AG04450 (cell line): Measurements from ENCODE around the gene CXXC5. TPM values are rescaled to one million over a fixed set of nuclear protein-coding genes. Genes with fewer than 3 reads are reported as not detected.
"Not testable (repeated sequence)": the region's sequence is repeated elsewhere in the genome, so short reads cannot be mapped to it uniquely, and the experiment has no call there.

Source experiments
- CTCF ChIA-PET: fragments of 300-600, 350-600 bp; formaldehyde crosslinking; extraction: SDS; loops from one replicate; lab custom pipeline; 2022; ENCODE audit warnings: antibody characterized with exemption, inconsistent platforms; lab: Charles Lee
- POLR2A ChIA-PET: fragments of 350-600 bp; formaldehyde crosslinking; extraction: SDS; loops from one replicate; lab custom pipeline; 2021; ENCODE audit warnings: antibody characterized with exemption, inconsistent platforms; lab: Yijun Ruan, JAX
- DNase-seq: peaks from one replicate; pipeline ENCODE4 v3.0.0-alpha.2; 2011; ENCODE audit warnings: low read depth, low spot score
- H3K27ac ChIP-seq: one replicate; pipeline ENCODE4 v1.5.1; 2012; ENCODE audit warnings: low read depth, low read length, control low read depth
- H3K27me3 ChIP-seq: one replicate; pipeline ENCODE4 v1.6.0; 2012; ENCODE audit warnings: low read length; ENCODE audit not compliant: control insufficient read depth, insufficient read depth
- H3K4me3 ChIP-seq: 2 replicates; pipeline ENCODE4 v1.5.1; 2011; ENCODE audit warnings: mild to moderate bottlenecking, low read depth, low read length, control low read depth
- H3K9me3 ChIP-seq: 2 replicates; pipeline ENCODE4 v1.5.1; 2012; ENCODE audit warnings: low read length; ENCODE audit not compliant: control insufficient read depth, insufficient read depth
- polyA plus RNA-seq: library from polyadenylated mRNA; depleted of rRNA; stranded (reverse); fragments of >200 nt; gene quantifications from 2 replicates; pipeline ENCODE4 v1.2.3, GENCODE V29; 2011
- TF ChIP-seq, protein P1 (sequence below): IDR thresholded peaks from 2 replicates; pipeline ENCODE4 v1.5.1; 2011; ENCODE audit warnings: low read depth, low read length, control low read depth, inconsistent platforms

CXXC5 gene
- polyA plus RNA-seq, 1 experiment: 21.5 TPM

- H3K4me3 ChIP-seq: no peak overlapping the region
- TF ChIP-seq, protein P1, sequence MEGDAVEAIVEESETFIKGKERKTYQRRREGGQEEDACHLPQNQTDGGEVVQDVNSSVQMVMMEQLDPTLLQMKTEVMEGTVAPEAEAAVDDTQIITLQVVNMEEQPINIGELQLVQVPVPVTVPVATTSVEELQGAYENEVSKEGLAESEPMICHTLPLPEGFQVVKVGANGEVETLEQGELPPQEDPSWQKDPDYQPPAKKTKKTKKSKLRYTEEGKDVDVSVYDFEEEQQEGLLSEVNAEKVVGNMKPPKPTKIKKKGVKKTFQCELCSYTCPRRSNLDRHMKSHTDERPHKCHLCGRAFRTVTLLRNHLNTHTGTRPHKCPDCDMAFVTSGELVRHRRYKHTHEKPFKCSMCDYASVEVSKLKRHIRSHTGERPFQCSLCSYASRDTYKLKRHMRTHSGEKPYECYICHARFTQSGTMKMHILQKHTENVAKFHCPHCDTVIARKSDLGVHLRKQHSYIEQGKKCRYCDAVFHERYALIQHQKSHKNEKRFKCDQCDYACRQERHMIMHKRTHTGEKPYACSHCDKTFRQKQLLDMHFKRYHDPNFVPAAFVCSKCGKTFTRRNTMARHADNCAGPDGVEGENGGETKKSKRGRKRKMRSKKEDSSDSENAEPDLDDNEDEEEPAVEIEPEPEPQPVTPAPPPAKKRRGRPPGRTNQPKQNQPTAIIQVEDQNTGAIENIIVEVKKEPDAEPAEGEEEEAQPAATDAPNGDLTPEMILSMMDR: no peak
- DNase-seq: no peak
- ChIA-PET CTCF (no interaction called here), POLR2A (no interaction called here)
- no peaks in the 10 kb centered on the region for H3K27me3 ChIP-seq
- H3K9me3 ChIP-seq: no peaks in the 10 kb centered on the region
- H3K27ac ChIP-seq: no peak overlapping the region
Measured at GRCh38 chr5:139605887-139606286, 42.3 kb upstream of the CXXC5 start.

DNA sequence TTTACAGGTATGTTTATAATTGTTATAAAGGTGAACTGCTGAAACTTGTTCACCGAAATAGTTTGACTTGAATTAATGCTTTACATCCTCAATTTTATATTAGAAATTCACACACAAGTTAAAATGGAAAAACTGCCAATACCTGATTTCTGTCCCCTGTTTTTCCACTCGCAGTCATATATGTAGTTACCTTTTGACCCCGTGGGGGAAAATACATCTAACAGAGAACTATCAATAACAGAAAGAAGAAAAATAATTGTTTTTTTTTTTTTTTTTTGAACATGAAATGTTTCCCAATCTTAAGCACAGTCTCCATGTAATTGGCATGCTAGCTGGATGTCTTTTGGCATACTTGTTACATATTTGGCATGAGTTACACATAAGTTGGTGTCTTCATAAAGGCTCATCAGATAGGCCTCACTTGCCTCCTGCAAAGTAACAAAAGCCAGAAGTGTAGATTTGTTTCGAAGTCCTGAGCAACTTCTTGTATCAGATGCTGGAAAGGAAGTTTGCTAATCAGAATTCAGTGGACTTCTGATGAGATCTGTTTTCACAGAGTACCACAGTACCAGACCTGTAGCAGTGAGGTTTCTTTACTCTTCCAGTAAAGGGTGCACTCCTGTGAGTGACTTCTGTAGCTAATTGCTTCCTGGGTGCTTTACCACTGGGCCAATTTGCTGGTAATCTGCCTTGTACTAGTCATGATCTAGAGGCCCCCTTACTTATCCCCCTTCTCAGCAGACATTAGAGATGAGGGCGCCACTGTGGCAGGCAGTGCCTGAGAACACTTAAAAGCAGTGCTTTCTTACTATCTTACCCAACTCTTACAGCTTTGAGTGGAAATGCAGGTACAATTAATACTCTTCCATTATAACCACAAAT, 36.2 kb upstream of the CXXC5 start:
- H3K27me3 ChIP-seq: no peaks in the 10 kb centered on the region
- CTCF ChIA-PET: interaction anchor here (2.5 kb wide), 1 partner anchor 22 kb away, joined by 10 read pairs; no protein-coding TSS in a partner anchor
- no peak overlapping the region for H3K27ac ChIP-seq
- TF ChIP-seq, protein P1: no peak
- DNase-seq: no peak
- no peak overlapping the region for H3K4me3 ChIP-seq
- POLR2A ChIA-PET: no interaction called here
- no peaks in the 10 kb centered on the region for H3K9me3 ChIP-seq

DNA sequence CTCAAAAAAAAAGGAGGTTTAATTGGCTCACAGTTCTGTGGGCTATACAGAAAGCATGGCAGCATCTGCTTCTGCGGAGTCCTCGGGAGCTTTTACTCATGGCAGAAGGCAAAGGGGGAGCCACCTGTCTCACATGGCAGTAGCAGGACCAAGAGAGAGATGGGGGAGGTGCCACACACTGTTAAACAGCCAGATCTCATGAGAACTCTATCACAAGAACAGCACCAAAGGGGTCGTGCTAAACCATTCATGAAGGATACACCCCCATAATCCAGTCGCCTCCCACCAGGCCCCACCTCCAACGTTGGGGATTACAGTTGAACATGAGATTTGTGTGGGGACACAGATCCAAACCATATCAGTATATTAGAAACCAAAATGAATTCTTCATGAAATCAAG, 28.3 kb upstream of the CXXC5 start:
- CTCF ChIA-PET: interaction anchor here (5.2 kb wide), 1 partner anchor 15 kb away, joined by 27 read pairs; no protein-coding TSS in a partner anchor
- Histone ChIP-seq H3K9me3 (no peaks in the 10 kb centered on the region), H3K4me3 (no peak overlapping the region), H3K27ac (no peak overlapping the region), H3K27me3 (no peaks in the 10 kb centered on the region)
- POLR2A ChIA-PET: no interaction called here
- TF ChIP-seq, protein P1: no peak
- no peak for DNase-seq

DNA sequence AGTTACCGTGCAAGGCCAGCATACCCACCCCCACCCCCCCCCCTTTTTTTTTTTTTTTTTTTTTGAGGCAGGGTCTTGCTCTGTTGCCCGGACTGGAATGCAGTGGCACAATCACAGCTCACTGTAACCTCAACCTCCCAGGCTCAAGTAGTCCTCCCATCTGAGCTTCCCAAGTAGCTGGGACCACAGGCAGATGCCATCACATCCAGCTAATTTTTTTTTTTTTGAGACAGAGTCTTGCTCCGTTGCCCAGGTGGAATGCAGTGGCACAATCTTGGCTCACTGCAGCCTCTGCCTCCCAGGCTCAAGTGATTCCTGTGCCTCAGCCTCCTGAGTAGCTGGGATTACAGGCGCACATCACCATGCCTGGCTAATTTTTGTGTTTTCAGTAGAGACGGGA, 22.8 kb upstream of the CXXC5 start:
- ChIA-PET POLR2A (interaction anchor here (0.6 kb wide), 1 partner anchor 22 kb away, joined by 4 read pairs; no protein-coding TSS in a partner anchor), CTCF (interaction anchor here (0.6 kb wide), 1 partner anchor 286 kb away, joined by 3 read pairs; no protein-coding TSS in a partner anchor)
- H3K4me3 ChIP-seq, H3K27ac ChIP-seq, H3K27me3 ChIP-seq, H3K9me3 ChIP-seq, DNase-seq: not testable (repeated sequence)

DNA sequence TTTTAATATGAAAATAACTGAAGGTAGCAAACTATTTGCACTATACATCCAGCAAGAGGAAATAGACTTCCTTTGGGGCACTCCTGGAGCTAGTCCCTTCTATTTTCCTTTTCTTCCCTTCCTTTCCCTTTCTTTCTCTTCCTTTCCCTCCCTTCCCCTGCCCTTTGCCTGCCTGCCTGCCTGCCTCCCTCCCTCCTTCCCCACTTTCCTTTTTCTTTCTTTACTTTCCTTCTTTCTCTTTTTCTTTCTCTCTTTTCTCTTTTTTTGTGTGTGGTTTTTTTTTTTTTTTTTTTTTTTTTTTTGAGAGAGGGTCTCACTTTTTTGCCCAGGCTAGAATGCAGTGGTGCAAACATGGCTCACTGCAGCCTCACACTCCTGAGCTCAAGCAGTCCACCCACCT, 17.3 kb upstream of the CXXC5 start:
- H3K9me3 ChIP-seq: no peaks in the 10 kb centered on the region
- ChIA-PET POLR2A (no interaction called here), CTCF (interaction anchor here (1.4 to 8.7 kb wide), 3 partner anchors 23 to 145 kb away, joined by 4 to 314 read pairs (median 36); no protein-coding TSS in a partner anchor)
- no peaks in the 10 kb centered on the region for H3K27me3 ChIP-seq
- H3K4me3 ChIP-seq: no peak overlapping the region
- TF ChIP-seq, protein P1: no peak
- DNase-seq: no peak
- H3K27ac ChIP-seq: no peak overlapping the region
